CD1c-positive myeloid dendritic cell (primary cell): Measurements from ENCODE around the gene GPR15LG.

Source experiments
- DNase-seq: peaks from one replicate; pipeline ENCODE4 v3.0.0-alpha.2; 2016; ENCODE audit errors: extremely low spot score

The GPR15LG gene

DNA sequence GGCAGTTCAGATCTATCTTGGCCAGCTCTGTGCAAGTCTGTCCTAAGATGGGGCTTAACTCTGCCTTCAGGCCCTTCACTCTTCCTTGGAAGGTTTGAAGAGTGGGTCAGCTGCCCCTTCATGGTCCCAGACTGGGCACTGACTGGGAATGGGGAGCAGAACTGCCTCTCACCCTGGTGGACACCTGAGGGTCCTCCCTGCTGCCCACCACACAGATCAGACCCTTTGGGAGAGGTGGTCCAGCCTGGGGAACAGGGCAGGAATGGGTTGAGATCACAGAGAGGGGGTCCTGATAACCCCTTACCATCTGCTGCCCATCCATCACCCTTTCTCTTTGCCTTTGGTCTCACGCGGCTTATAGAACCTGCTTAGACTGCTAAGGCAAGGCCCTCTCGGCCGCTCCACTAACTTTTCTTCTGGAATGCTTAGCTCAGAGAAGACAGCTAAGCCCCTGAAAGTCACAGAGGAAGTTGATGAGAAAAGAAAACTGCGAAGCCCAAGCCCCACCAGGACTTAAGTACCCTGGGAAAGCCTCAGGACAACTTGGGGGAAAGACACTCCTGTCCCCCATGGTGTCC lies 20.3 kb downstream of the GPR15LG start:
- DNase-seq: no peak

DNA sequence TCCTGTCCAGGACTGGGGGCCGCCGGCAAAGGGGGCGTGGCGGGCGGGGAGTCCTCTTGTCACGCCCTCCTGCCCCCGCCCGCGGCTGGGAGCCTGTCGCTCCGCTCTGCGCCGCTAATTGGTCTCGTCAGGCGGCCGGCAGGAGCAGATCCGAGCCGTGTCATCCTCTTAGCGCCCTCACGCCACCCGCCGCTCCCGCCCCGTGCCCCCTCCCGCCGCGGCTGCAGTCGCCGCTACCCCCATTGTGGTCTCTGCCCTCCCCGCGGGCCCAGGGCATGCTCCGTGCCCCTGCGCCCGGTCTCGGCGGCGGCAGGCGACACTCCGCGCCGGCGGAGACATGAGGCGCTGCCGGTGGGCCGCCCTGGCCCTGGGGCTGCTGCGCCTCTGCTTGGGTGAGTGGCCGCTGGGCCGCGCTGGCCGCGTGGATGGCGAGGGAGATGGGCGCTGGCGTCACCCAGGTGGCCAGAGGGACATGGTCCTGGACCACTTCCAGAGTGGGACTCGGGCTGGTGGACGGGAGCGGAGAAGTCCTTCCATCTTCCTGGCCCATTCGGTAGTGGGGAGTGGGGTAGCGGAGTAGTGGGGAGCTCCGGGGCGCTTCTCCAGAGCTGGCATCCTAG lies 20.9 kb downstream of the GPR15LG start, which contains the start of gene CDHR1:
TSS of gene CDHR1 (plus strand) at position 114 of the 620 bp plus-strand sequence. CDS start at position 338, 224 bp downstream.
- no peak for DNase-seq

DNA sequence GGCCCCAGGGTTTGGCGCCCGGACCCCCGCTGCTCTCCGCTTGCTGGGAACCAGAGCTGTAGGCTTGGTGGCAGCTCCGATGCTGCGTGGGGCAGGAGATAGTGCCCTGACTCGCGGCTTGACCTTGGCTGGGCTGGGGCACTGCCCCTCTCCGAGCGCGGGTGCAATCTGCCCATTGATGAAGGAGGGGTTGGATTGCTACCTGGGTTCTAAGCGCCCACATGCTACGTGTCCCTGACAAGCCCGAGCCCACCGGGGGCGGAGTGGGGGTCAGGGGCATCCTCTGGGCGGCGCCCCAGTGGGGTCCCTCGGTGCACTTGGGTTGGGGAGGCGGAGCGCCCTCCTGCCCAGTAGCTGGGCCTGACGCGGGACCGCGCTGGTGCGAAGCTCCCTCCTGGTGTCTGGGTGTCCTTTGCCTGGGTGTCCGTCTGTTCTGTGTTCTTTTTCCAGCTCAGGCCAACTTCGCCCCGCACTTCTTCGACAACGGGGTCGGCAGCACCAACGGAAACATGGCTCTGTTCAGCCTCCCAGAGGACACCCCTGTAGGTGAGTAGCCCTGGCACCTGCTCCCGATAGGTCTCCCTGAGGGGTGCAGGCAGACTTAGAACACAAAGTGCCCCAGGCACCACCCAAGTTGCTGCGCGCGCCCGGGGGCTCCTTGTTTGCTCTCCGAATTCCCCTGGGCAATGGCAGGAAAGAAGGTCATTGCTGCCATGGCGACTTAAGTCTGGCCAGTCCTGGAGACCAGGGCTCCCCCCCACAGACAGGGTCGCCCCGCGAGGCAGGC lies 21.6 kb downstream of the GPR15LG start:
- DNase-seq: no peak

- no peak for DNase-seq
These were observed 22.5 kb downstream of the GPR15LG start for GRCh38 chr10:84196083-84196482.

- DNase-seq: no peak
These were observed 23.3 kb downstream of the GPR15LG start for GRCh38 chr10:84196941-84197340.

GRCh38 chr10:84197643-84198042 lies 24.0 kb downstream of the GPR15LG start:
- DNase-seq: no peak

DNA sequence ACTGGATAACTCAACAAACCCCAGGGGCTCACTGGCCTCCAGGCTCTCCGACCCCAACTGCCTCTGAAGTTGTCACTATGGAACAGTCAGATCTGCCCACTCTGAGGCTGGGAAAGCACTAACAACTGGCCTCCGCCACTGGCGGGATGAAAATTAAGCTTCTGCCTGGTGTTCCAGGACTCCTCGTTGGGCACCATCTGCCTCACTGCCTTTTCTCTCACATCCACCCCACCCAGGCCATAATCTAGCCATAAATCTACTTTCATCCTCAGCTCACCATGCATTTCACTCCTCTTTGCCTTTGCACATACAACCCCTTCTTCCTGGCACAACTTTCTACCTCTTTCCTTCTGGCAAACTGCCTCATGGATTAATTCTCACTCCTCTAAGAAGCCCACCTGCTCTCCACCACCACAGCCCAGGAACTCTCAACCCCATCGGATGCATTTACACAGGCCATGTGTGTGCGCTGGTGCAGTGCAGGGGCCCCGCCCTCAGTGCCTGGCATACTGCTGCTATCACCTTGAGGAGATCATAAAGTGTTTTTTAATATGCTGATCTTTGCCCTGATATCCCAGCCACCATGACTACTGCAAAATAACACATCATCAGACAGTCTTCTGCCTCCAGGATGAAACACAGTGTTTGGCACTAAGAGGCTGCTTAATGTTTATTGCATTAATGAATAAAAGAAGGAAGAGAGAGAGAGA lies 24.8 kb downstream of the GPR15LG start:
- DNase-seq: no peak

- no peak for DNase-seq
These were observed 27.1 kb downstream of the GPR15LG start for GRCh38 chr10:84200537-84201243.

DNA sequence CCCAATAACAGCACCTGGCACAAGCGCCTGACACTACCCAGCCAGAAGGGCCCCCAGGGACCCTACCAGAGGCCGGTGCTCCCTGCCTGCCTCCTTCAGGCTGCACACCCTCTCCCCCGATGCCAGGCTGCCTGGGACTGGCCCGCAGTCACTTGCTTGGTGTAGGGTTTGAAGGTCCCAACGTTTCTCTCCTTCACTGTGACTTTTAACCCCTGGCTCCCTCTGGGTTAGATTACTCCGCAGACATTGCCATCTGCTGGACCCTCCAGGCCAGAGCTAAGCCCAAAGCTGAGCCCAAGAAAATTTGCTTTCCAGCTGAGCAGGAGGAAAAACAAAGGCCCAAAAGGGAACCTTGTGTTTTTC lies 27.6 kb downstream of the GPR15LG start:
- DNase-seq: no peak

DNA sequence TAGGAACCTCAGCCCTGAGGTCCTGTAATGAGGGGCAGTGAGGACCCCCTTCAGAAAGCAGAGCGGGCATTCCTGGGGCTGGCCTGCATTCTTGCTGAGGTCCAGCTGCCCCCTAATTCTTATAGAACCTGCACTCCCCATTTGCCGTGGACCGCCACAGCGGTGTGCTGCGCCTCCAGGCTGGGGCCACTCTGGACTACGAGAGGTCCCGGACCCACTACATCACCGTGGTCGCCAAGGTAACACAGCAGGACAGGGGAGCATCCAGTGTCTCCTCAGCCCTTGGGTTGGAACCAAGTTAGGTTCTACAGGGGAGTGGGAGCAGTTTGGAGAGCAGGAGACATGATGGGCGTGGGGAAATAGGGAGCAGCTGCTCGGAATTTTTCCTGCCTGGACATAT lies 28.1 kb downstream of the GPR15LG start:
- no peak for DNase-seq

GRCh38 chr10:84202349-84202748 lies 28.7 kb downstream of the GPR15LG start:
- DNase-seq: no peak

DNA sequence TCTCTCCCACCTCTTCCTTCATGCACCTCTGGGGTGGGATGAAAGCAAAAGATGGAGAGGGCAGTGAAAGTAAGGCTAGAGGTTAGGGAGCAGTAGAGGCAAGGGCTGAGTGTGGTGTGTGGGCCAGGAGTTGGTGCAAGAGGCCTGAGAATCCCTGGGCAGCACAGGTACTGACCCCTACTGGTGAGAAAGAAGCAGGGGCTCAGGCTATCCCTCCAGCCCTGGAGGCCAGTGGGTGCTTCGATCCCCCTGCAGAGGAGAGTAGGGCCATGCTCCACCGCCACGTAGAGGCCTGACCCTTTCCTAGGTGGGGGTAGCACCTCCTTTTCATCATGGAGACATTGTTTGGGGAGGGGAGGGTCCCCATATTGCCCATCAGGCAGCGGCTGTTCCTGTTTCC lies 30.5 kb downstream of the GPR15LG start:
- no peak for DNase-seq

DNA sequence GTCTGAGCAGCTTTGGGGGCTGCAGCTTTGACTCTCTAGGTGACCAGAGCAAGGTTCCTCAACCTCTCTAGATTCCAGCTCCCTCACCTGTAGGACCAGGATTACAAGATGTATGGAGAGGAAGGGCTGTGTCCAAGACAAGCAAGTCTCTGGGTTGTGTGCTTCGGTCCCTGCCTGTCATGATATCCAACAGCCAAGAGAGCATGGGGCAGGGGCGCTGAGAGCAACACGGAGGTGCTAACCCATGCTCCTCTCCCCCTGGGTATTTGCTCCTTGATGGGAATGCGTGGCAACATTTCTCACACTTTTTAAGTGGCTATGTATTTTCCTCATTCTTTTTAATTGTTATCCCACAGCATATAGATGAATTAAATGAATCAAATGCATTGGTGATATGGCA lies 31.0 kb downstream of the GPR15LG start:
- DNase-seq: no peak

GRCh38 chr10:84205049-84205852 lies 31.6 kb downstream of the GPR15LG start:
- DNase-seq: peak; percentile 58

GRCh38 chr10:84205853-84206525 lies 32.4 kb downstream of the GPR15LG start:
- no peak for DNase-seq

- no peak for DNase-seq
These were observed 34.4 kb downstream of the GPR15LG start for GRCh38 chr10:84208023-84208422.

DNA sequence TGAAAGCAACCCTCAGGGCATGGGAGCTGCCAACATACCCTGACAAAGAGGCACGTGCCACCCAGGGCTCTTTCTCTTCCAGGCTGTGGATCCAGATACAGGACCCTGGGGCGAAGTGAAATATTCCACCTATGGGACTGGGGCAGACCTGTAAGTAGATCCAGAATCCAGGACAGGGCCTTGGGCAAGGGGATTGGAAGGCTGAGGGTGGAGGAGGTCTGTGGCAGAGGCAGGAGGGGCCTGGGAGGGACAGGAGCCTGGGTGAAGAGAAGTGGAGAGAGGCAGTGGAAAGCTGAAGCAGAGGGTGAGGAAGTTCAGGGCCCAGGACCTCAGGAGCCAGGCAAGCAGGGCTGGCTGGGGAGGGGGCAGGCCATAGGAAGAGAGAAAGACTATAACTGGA lies 38.0 kb downstream of the GPR15LG start:
- no peak for DNase-seq

- DNase-seq: no peak
These were observed 38.4 kb downstream of the GPR15LG start for GRCh38 chr10:84212014-84212413.

GRCh38 chr10:84213076-84213475 lies 39.5 kb downstream of the GPR15LG start:
- no peak for DNase-seq

- DNase-seq: no peak
These were observed 40.5 kb downstream of the GPR15LG start for GRCh38 chr10:84214046-84214572.
